ENCODE data around the gene CFAP77. TPM values are rescaled to one million over a fixed set of nuclear protein-coding genes. Genes with fewer than 3 reads are reported as not detected.

CFAP77 gene
- total and polyA plus RNA-seq, 4 donors = 4.9 to 12.8 (median 6.2) TPM

- DNase-seq (no peak), ATAC-seq (ENCODE audit: insufficient read depth, low FRiP score) (no peak)
- WGBS, 2 donors = 65 to 71% methylated on average over 1 of the region's 1 CpG
- TF ChIP-seq CTCF (IDR thresholded peaks at IDR 0.05; ENCODE audit: control extremely low read depth, extremely low read depth) = no peak
- Histone ChIP-seq H3K27me3 (ENCODE audit: control insufficient read depth in 3 of 3, insufficient read depth in 3 of 3, low read length in 2 of 3) (peaks cover 0 to 49% (median 19%) of the 10 kb centered on the region in 3 donors), H3K9me3 (ENCODE audit: control insufficient read depth in 4 of 4, insufficient read depth in 3 of 4, low read length in 3 of 4) (peaks cover 0 to under 1% (median 0%) of the 10 kb centered on the region in 4 donors), H3K4me3 (no peak overlapping the region), H3K27ac (ENCODE audit: low read depth in 1 of 2, low read length in 1 of 2) (no peak overlapping the region), H3K4me1 (ENCODE audit: control insufficient read depth in 5 of 5, insufficient read depth in 5 of 5, low read length in 5 of 5) (no peaks in the 10 kb centered on the region), H3K9ac (ENCODE audit: insufficient read depth in 1 of 2, low read length in 2 of 2) (no peak overlapping the region), H3K36me3 (ENCODE audit: control insufficient read depth in 4 of 4, insufficient read depth in 4 of 4, low read length in 4 of 4) (no peaks in the 10 kb centered on the region)
These were observed 21.0 kb downstream of the CFAP77 start for GRCh38 chr9:132430998-132431397.

DNA sequence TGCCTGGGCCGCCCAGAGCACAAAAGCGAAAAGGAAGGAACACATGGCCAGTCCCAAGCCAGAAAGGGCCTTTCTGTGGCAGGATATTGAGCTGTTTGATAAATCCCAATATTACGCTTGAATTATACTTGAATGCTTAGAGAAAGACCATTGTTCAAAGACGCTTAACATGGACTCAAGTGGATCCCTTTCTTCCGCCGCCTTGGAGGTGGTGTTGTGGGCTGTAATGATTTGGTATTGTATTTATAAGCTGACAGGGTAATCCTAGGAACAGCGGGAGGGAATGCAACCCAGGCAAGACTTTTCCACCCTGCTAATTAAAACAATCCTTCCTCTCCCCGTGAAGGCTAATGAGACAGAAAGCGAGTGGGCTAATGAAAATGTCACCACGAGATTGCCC is 24.9 kb downstream of the CFAP77 start:
- TF ChIP-seq CTCF (IDR thresholded peaks at IDR 0.05; ENCODE audit: control extremely low read depth, extremely low read depth) = no peak
- Histone ChIP-seq H3K4me1 (ENCODE audit: control insufficient read depth in 5 of 5, insufficient read depth in 5 of 5, low read length in 5 of 5) (no peaks in the 10 kb centered on the region), H3K4me3 (no peak overlapping the region), H3K36me3 (ENCODE audit: control insufficient read depth in 4 of 4, insufficient read depth in 4 of 4, low read length in 4 of 4) (no peaks in the 10 kb centered on the region), H3K9ac (ENCODE audit: insufficient read depth in 1 of 2, low read length in 2 of 2) (no peak overlapping the region), H3K9me3 (ENCODE audit: control insufficient read depth in 4 of 4, insufficient read depth in 3 of 4, low read length in 3 of 4) (peaks cover 0 to 2% (median 0%) of the 10 kb centered on the region in 4 donors), H3K27ac (ENCODE audit: low read depth in 1 of 2, low read length in 1 of 2) (no peak overlapping the region), H3K27me3 (ENCODE audit: control insufficient read depth in 3 of 3, insufficient read depth in 3 of 3, low read length in 2 of 3) (peaks cover 0 to 30% (median 7%) of the 10 kb centered on the region in 3 donors)
- 56 to 63% methylated on average over 10 of the region's 10 CpGs for WGBS, 2 donors
- no peak for ATAC-seq (ENCODE audit: insufficient read depth, low FRiP score)
- DNase-seq = no peak

GRCh38 chr9:132439153-132439552 is 29.1 kb downstream of the CFAP77 start:
- no peak for TF ChIP-seq CTCF (IDR thresholded peaks at IDR 0.05; ENCODE audit: control extremely low read depth, extremely low read depth)
- Histone ChIP-seq H3K9ac (ENCODE audit: insufficient read depth in 1 of 2, low read length in 2 of 2) (no peak overlapping the region), H3K27ac (ENCODE audit: low read depth in 1 of 2, low read length in 1 of 2) (no peak overlapping the region), H3K36me3 (ENCODE audit: control insufficient read depth in 4 of 4, insufficient read depth in 4 of 4, low read length in 4 of 4) (no peaks in the 10 kb centered on the region), H3K27me3 (ENCODE audit: control insufficient read depth in 3 of 3, insufficient read depth in 3 of 3, low read length in 2 of 3) (peaks cover 0 to 26% (median 25%) of the 10 kb centered on the region in 3 donors), H3K4me1 (ENCODE audit: control insufficient read depth in 5 of 5, insufficient read depth in 5 of 5, low read length in 5 of 5) (peaks cover 0 to 2% (median 0%) of the 10 kb centered on the region in 5 donors), H3K4me3 (no peak overlapping the region), H3K9me3 (ENCODE audit: control insufficient read depth in 4 of 4, insufficient read depth in 3 of 4, low read length in 3 of 4) (peaks cover 0 to 2% (median 0%) of the 10 kb centered on the region in 4 donors)
- DNase-seq (no peak), ATAC-seq (ENCODE audit: insufficient read depth, low FRiP score) (no peak)
- WGBS, 2 donors = 50 to 63% methylated on average over 4 of the region's 4 CpGs

GRCh38 chr9:132440735-132441134 is 30.7 kb downstream of the CFAP77 start:
- Histone ChIP-seq H3K27me3 (ENCODE audit: control insufficient read depth in 3 of 3, insufficient read depth in 3 of 3, low read length in 2 of 3) (peaks cover 0 to 25% (median 20%) of the 10 kb centered on the region in 3 donors), H3K9me3 (ENCODE audit: control insufficient read depth in 4 of 4, insufficient read depth in 3 of 4, low read length in 3 of 4) (peaks cover 0 to 2% (median 0%) of the 10 kb centered on the region in 4 donors), H3K36me3 (ENCODE audit: control insufficient read depth in 4 of 4, insufficient read depth in 4 of 4, low read length in 4 of 4) (no peaks in the 10 kb centered on the region), H3K9ac (ENCODE audit: insufficient read depth in 1 of 2, low read length in 2 of 2) (no peak overlapping the region), H3K4me3 (no peak overlapping the region), H3K27ac (ENCODE audit: low read depth in 1 of 2, low read length in 1 of 2) (no peak overlapping the region), H3K4me1 (ENCODE audit: control insufficient read depth in 5 of 5, insufficient read depth in 5 of 5, low read length in 5 of 5) (peaks cover 0 to 4% (median 0%) of the 10 kb centered on the region in 5 donors)
- TF ChIP-seq CTCF (IDR thresholded peaks at IDR 0.05; ENCODE audit: control extremely low read depth, extremely low read depth) = no peak
- no peak for DNase-seq
- 73 to 82% methylated on average over 6 of the region's 6 CpGs for WGBS, 2 donors
- no peak for ATAC-seq (ENCODE audit: insufficient read depth, low FRiP score)

Measured in lung (tissue), 12 donors.